HepG2 (cell line): ENCODE data around the gene PPP1R9A. TPM values are rescaled to one million over a fixed set of nuclear protein-coding genes. Genes with fewer than 3 reads are reported as not detected.

Experiments
- ATAC-seq: fragments of 200-7000 bp; cut with Tn5 transposase; 3 replicates; pipeline ENCODE4 v1.9.1; 2020; ENCODE audit warnings: mild to moderate bottlenecking, moderate library complexity
- BruUV-seq: library from RNA; stranded (reverse); fragments of 400-500 nt; replicated peaks from 2 replicates; lab custom pipeline; 2021; lab: Mats Ljungman, UMichigan
- CTCF ChIA-PET: fragments of 300-600 bp; formaldehyde crosslinking; extraction: SDS; loops from one replicate; lab custom pipeline; 2021; ENCODE audit warnings: low total read pairs, inconsistent platforms, low intra/inter-chr PET ratio; lab: Yijun Ruan, JAX
- POLR2A ChIA-PET: fragments of 350-600 bp; sonication (Branson Sonifier 250); formaldehyde crosslinking; loops from one replicate; lab custom pipeline; 2020; ENCODE audit warnings: antibody characterized with exemption, inconsistent platforms; lab: Yijun Ruan, JAX
- DNase-seq: peaks from one replicate; pipeline ENCODE4 v3.0.0-alpha.2; 2015; ENCODE audit warnings: low spot score
- FAIRE-seq: peaks from 3 replicates; lab custom pipeline; 2011; peaks lifted over from hg19 to GRCh38; lab: Jason Lieb, UNC
- H2AFZ ChIP-seq: one replicate; pipeline ENCODE4 v1.6.1; 2011; ENCODE audit warnings: low read length, inconsistent platforms
- H3K27ac ChIP-seq: fragments of 300-600 bp; 3 replicates; pipeline ENCODE4 v1.8.0; 2011; ENCODE audit warnings: mixed run types, mild to moderate bottlenecking, mixed read lengths, low read length, inconsistent platforms; ENCODE audit not compliant: insufficient read depth; ENCODE audit errors: extremely low read length
- H3K27me3 ChIP-seq, 2 experiments: fragments of 200-600 bp in 1 of 2; 2 replicates in 1 of 2; 3 replicates in 1 of 2; pipeline versions ENCODE4 v1.6.0 to v1.8.0; 2011; ENCODE audit warnings: low read length in 2 of 2, mild to moderate bottlenecking in 2 of 2, moderate library complexity in 2 of 2, inconsistent platforms in 1 of 2; ENCODE audit not compliant: insufficient read depth in 2 of 2, control insufficient read depth in 1 of 2
- H3K36me3 ChIP-seq, 2 experiments: fragments of 200-600 bp in 1 of 2; replicated peaks in 1 of 2; 2 replicates in 1 of 2; 3 replicates in 1 of 2; pipeline versions ENCODE4 v1.5.1 to v1.8.0; 2011; ENCODE audit warnings: low read length in 2 of 2, inconsistent platforms in 1 of 2; ENCODE audit not compliant: insufficient read depth in 2 of 2, control insufficient read depth in 1 of 2
- H3K4me1 ChIP-seq: 2 replicates; pipeline ENCODE4 v1.5.1; 2012; ENCODE audit warnings: low read length, inconsistent platforms; ENCODE audit not compliant: insufficient read depth
- H3K4me2 ChIP-seq: 2 replicates; pipeline ENCODE4 v1.6.0; 2011; ENCODE audit warnings: low read depth, low read length, inconsistent platforms
- H3K4me3 ChIP-seq, 3 experiments: fragments of 200-600 bp in 1 of 3; sonication (generic), shearing (Covaris generic) in 1 of 3; replicated peaks in 1 of 3; 2 replicates each; pipeline ENCODE4 v1.5.1; 2011 to 2016; ENCODE audit warnings: low read length in 3 of 3, inconsistent platforms in 2 of 3, low read depth in 2 of 3, mild to moderate bottlenecking in 2 of 3, control low read depth in 1 of 3, mixed read lengths in 1 of 3; ENCODE audit not compliant: insufficient read depth in 1 of 3
- H3K79me2 ChIP-seq: one replicate; pipeline ENCODE4 v1.6.1; 2011; ENCODE audit warnings: low read length, inconsistent platforms; ENCODE audit not compliant: insufficient read depth
- H3K9ac ChIP-seq: 2 replicates; pipeline ENCODE4 v1.6.0; 2011; ENCODE audit warnings: mild to moderate bottlenecking, low read depth, low read length, inconsistent platforms; ENCODE audit not compliant: insufficient read depth
- H3K9me3 ChIP-seq: 2 replicates; pipeline ENCODE4 v1.5.1; 2012; ENCODE audit warnings: mild to moderate bottlenecking, low read length
- H4K20me1 ChIP-seq: 2 replicates; pipeline ENCODE4 v1.6.0; 2011; ENCODE audit warnings: inconsistent platforms, mild to moderate bottlenecking, low read length, moderate library complexity; ENCODE audit not compliant: insufficient read depth
- FOXA1 ChIP-seq, 2 experiments: fragments of 450-650 bp in 1 of 2; sonication (generic) in 1 of 2; formaldehyde crosslinking in 1 of 2; IDR thresholded peaks; 2 replicates each; pipeline versions ENCODE4 v1.4.0 to v1.6.1; 2016 to 2020; ENCODE audit warnings: missing genetic modification reagents in 1 of 2
- FOXM1 ChIP-seq: sonication (generic); formaldehyde crosslinking; IDR thresholded peaks from 2 replicates; pipeline ENCODE4 v1.5.0; 2020; ENCODE audit warnings: missing genetic modification reagents
- FOXO1 ChIP-seq: sonication (generic); formaldehyde crosslinking; IDR thresholded peaks from 2 replicates; pipeline ENCODE4 v1.4.0; 2020; ENCODE audit warnings: missing genetic modification reagents
- GTF3A ChIP-seq: sonication (generic); formaldehyde crosslinking; conservative IDR thresholded peaks from 2 replicates; pipeline ENCODE4 v1.4.0; 2020; ENCODE audit warnings: mild to moderate bottlenecking, missing genetic modification reagents
- HNF4A ChIP-seq: sonication (generic); formaldehyde crosslinking; IDR thresholded peaks from 2 replicates; pipeline ENCODE4 v1.4.0; 2020; ENCODE audit warnings: missing genetic modification reagents
- MED1 ChIP-seq: sonication (generic); formaldehyde crosslinking; IDR thresholded peaks from 2 replicates; pipeline ENCODE4 v1.4.0; 2020; ENCODE audit warnings: missing genetic modification reagents
- NCOA2 ChIP-seq: sonication (generic); formaldehyde crosslinking; IDR thresholded peaks from 2 replicates; pipeline ENCODE4 v1.8.0; 2022; ENCODE audit warnings: inconsistent platforms
- SOX6 ChIP-seq, 2 experiments: fragments of 450-650 bp in 1 of 2; sonication (generic) in 1 of 2; formaldehyde crosslinking in 1 of 2; IDR thresholded peaks; 2 replicates each; pipeline versions ENCODE4 v1.4.0 to v1.6.1; 2017 to 2020; ENCODE audit warnings: antibody characterized with exemption in 1 of 2, mild to moderate bottlenecking in 1 of 2, missing genetic modification reagents in 1 of 2
- SSRP1 ChIP-seq: IDR thresholded peaks from 2 replicates; pipeline ENCODE4 v1.6.1; 2016; ENCODE audit warnings: control low read depth
- ZBTB4 ChIP-seq: sonication (generic); formaldehyde crosslinking; IDR thresholded peaks from 2 replicates; pipeline ENCODE4 v1.4.0; 2020; ENCODE audit warnings: missing genetic modification reagents, mild to moderate bottlenecking, borderline replicate concordance
- ZBTB7B ChIP-seq: sonication (generic); formaldehyde crosslinking; IDR thresholded peaks from 2 replicates; pipeline ENCODE4 v1.4.0; 2020; ENCODE audit warnings: missing genetic modification reagents
- ZNF17 ChIP-seq: sonication (generic); formaldehyde crosslinking; IDR thresholded peaks from 2 replicates; pipeline ENCODE4 v1.5.0; 2020; ENCODE audit warnings: mild to moderate bottlenecking, missing genetic modification reagents
- ZNF230 ChIP-seq: sonication (generic); formaldehyde crosslinking; IDR thresholded peaks from 2 replicates; pipeline ENCODE4 v1.4.0; 2020; ENCODE audit warnings: mild to moderate bottlenecking, missing genetic modification reagents
- ZNF350 ChIP-seq: sonication (generic); formaldehyde crosslinking; IDR thresholded peaks from 2 replicates; pipeline ENCODE4 v1.4.0; 2020; ENCODE audit warnings: mild to moderate bottlenecking, low read depth, missing genetic modification reagents, borderline replicate concordance
- ZNF547 ChIP-seq: sonication (generic); formaldehyde crosslinking; IDR thresholded peaks from 2 replicates; pipeline ENCODE4 v1.5.1; 2020; ENCODE audit warnings: mild to moderate bottlenecking, missing genetic modification reagents
- ZNF710 ChIP-seq: sonication (generic); formaldehyde crosslinking; IDR thresholded peaks from 2 replicates; pipeline ENCODE4 v1.5.0; 2020; ENCODE audit warnings: mild to moderate bottlenecking, missing genetic modification reagents, borderline replicate concordance
- ZSCAN25 ChIP-seq: sonication (generic); formaldehyde crosslinking; IDR thresholded peaks from 2 replicates; pipeline ENCODE4 v1.8.0; 2022; ENCODE audit warnings: mild to moderate bottlenecking, missing genetic modification reagents
- WGBS: methylation state at CpG from one replicate; pipeline ENCODE4 v1.1.6; 2017; ENCODE audit warnings: low lambda C conversion rate; 5-methylcytosine and 5-hydroxymethylcytosine counted together
- in situ Hi-C: cut with HindIII; loops from 2 replicates; pipeline ENCODE4 v1.10.0; 2017; ENCODE audit warnings: low pct_unique_long_range_greater_than_20kb; ENCODE audit not compliant: extremely low pct_ligation_motif_present
- intact Hi-C: fragments of 100-400 bp; cut with micrococcal nuclease; formaldehyde crosslinking; loops from one replicate; pipeline ENCODE4 v1.10.0; 2022; ENCODE audit not compliant: unreplicated experiment
- polyA plus RNA-seq, 8 experiments: library from polyadenylated mRNA; depleted of rRNA in 3 of 8; stranded (reverse) in 7 of 8; unstranded in 1 of 8; fragments of >200 nt; fragmentation: Illumina TruSeq in 4 of 8; extraction: Trizol in 4 of 8; gene quantifications; 2 replicates each; pipeline versions ENCODE4 v1.2.1 to v1.2.3, GENCODE V29; 2011 to 2016; ENCODE audit warnings: low read depth in 4 of 8, missing spikeins in 1 of 8, mixed read lengths in 1 of 8; ENCODE audit not compliant: insufficient read depth in 1 of 8
- total RNA-seq, 5 experiments: library from RNA; depleted of rRNA; stranded (reverse); fragments of >200 nt; fragmentation: Illumina TruSeq; extraction: Trizol; gene quantifications; 2 replicates each; pipeline ENCODE4 v1.2.3, GENCODE V29; 2016; ENCODE audit warnings: low read depth in 1 of 5
- TF ChIP-seq, protein P1 (sequence below): sonication (generic); formaldehyde crosslinking; IDR thresholded peaks from 2 replicates; pipeline ENCODE4 v1.8.1; 2023; ENCODE audit warnings: missing genetic modification reagents, mild to moderate bottlenecking, borderline replicate concordance

The PPP1R9A gene
- total and polyA plus RNA-seq, 2 of the 13 experiments (the other 11 are each of a cell fraction or from before 2014, with no cell fraction given): 11.4 to 31.9 TPM

- TF ChIP-seq ZNF547 (no peak), MED1 (0 out of 2 replicates have a peak, but pooled peaks have one; percentile 53), ZNF230 (CRISPR knock-in tag) (no peak), HNF4A (CRISPR knock-in tag) (0 out of 2 replicates have a peak, but pooled peaks have one; percentile 17), FOXM1 (CRISPR knock-in tag) (no peak), NCOA2 (CRISPR knock-in tag) (peak; percentile 68; the same call in 1 of the 2 replicates), GTF3A (CRISPR knock-in tag) (no peak), SOX6 (IDR thresholded peaks at IDR 0.05) (no peak), SOX6 (CRISPR knock-in tag; IDR thresholded peaks at IDR 0.05) (peak; percentile 63), SSRP1 (no peak), ZNF710 (CRISPR knock-in tag) (0 out of 2 replicates have a peak, but pooled peaks have one; percentile 25)
- TF ChIP-seq, protein P1, sequence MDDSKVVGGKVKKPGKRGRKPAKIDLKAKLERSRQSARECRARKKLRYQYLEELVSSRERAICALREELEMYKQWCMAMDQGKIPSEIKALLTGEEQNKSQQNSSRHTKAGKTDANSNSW: no peak
- TF ChIP-seq, all 625 proteins: peak for 38
Observed at GRCh38 chr7:95026018-95026417, 118.6 kb downstream of the PPP1R9A start (continued).

DNA sequence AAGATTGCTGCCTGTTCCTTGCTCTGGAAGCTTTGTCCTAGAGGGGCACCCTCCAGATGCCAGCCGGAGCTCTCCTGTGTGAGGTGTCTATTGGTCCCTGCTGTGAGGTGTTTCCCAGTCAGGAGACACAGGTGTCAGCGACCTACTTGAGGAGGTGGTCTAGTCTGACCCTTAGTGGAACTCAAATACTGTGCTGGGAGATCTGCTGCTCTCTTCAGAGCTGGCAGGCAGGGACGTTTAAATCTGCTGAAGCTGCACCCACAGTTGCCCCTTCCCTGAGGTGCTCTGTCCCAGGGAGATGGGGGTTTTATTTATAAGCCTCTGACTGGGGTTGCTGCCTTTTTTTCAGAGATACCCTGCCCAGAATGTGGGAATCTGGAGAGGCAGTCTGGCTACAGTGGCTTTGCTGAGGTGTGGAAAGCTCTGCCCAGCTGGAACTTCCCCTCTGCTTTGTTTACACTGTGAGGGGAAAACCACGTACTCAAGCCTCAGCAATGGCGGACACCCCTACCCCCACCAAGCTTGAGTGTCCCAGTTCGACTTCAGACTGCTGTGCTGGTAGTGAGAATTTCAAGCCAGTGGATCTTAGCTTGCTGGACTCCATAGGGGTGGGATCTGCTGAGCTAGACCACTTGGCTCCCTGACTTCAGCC, 119.2 kb downstream of the PPP1R9A start:
- H3K27ac ChIP-seq: peak overlapping the region; percentile 68
- FAIRE-seq: no peak
- ChIA-PET CTCF (no interaction called here), POLR2A (interaction anchor here (1.1 kb wide), 1 partner anchor 370 kb away, joined by 3 read pairs; the partner anchor contains the start of gene SGCE)
- 72% methylated on average over 5 of the region's 6 CpGs for WGBS
- H2AFZ ChIP-seq: no peak overlapping the region
- no TSS peak for BruUV-seq
- no peaks in the 10 kb centered on the region for H3K36me3 ChIP-seq
- H3K27me3 ChIP-seq: no peaks in the 10 kb centered on the region
- in situ Hi-C loops: loop anchor here (25.0 kb wide), 1 partner anchor 564 kb away; no protein-coding TSS in a partner anchor
- H3K9me3 ChIP-seq: peaks cover 17% of the 10 kb centered on the region
- ATAC-seq: no peak
- H3K79me2 ChIP-seq: peaks cover 15% of the 10 kb centered on the region
- no peak overlapping the region for H3K4me3 ChIP-seq
- H3K4me1 ChIP-seq: peaks cover 57% of the 10 kb centered on the region
- DNase-seq: no peak
- H3K4me2 ChIP-seq: peak overlapping the region; percentile 39; the same call in 1 of the 2 replicates
- no peak overlapping the region for H3K9ac ChIP-seq
- intact Hi-C loops: loop anchor here (5.0 kb wide), 2 partner anchors 44 to 119 kb away; partner anchors contain the start of gene PPP1R9A
- H4K20me1 ChIP-seq: no peaks in the 10 kb centered on the region; the same call in 1 of the 2 replicates
- TF ChIP-seq ZNF350 (CRISPR knock-in tag) (peak; percentile 43; the same call in 1 of the 2 replicates), ZNF17 (CRISPR knock-in tag) (peak; percentile 98), ZBTB4 (CRISPR knock-in tag) (peak; percentile 33; the same call in 1 of the 2 replicates), FOXO1 (CRISPR knock-in tag) (peak; percentile 30; the same call in 1 of the 2 replicates), FOXA1 (IDR thresholded peaks at IDR 0.05) (no peak), FOXA1 (CRISPR knock-in tag; IDR thresholded peaks at IDR 0.05) (peak; percentile 45; the same call in 1 of the 2 replicates), ZSCAN25 (CRISPR knock-in tag) (0 out of 2 replicates have a peak, but pooled peaks have one; percentile 29), ZBTB7B (no peak)
